GM10248 (cell line): ENCODE data around the gene KNDC1.

Experiments used
- CTCF ChIA-PET: fragments of 300-600 bp; sonication (Branson Sonifier 250); formaldehyde crosslinking; extraction: SDS; loops from one replicate; lab custom pipeline; 2021; ENCODE audit warnings: antibody characterized with exemption; lab: Yijun Ruan, JAX
- POLR2A ChIA-PET: fragments of 350-650 bp; sonication (Branson Sonifier 250); formaldehyde crosslinking; extraction: SDS; loops from one replicate; lab custom pipeline; 2020; ENCODE audit warnings: antibody characterized with exemption; lab: Yijun Ruan, JAX
- DNase-seq: peaks from one replicate; pipeline ENCODE4 v3.0.0; 2012; ENCODE audit errors: extremely low spot score
- CTCF ChIP-seq: IDR thresholded peaks from 2 replicates; pipeline ENCODE4 v1.5.1; 2012; ENCODE audit warnings: mild to moderate bottlenecking, low read depth; ENCODE audit errors: extremely low read depth, missing control alignments, control extremely low read depth

Gene KNDC1

GRCh38 chr10:133187906-133188681, 28.1 kb downstream of the KNDC1 start:
- no peak for TF ChIP-seq CTCF
- POLR2A ChIA-PET: interaction anchor here (0.6 kb wide), 1 partner anchor 429 kb away, joined by 3 read pairs; no protein-coding TSS in a partner anchor
- no peak for DNase-seq
- CTCF ChIA-PET: interaction anchor here (1.4 kb wide), 1 partner anchor 45 kb away, joined by 5 read pairs; no protein-coding TSS in a partner anchor

GRCh38 chr10:133189256-133189655, 29.2 kb downstream of the KNDC1 start:
- no peak for DNase-seq
- CTCF ChIA-PET: no interaction called here
- no peak for TF ChIP-seq CTCF
- POLR2A ChIA-PET: no interaction called here

GRCh38 chr10:133189726-133190125, 29.7 kb downstream of the KNDC1 start:
- ChIA-PET POLR2A (no interaction called here), CTCF (no interaction called here)
- no peak for TF ChIP-seq CTCF
- DNase-seq: no peak

GRCh38 chr10:133190225-133190624, 30.2 kb downstream of the KNDC1 start:
- ChIA-PET POLR2A (no interaction called here), CTCF (no interaction called here)
- TF ChIP-seq CTCF: no peak
- no peak for DNase-seq

GRCh38 chr10:133191651-133192050, 31.6 kb downstream of the KNDC1 start:
- no peak for TF ChIP-seq CTCF
- POLR2A ChIA-PET: no interaction called here
- CTCF ChIA-PET: no interaction called here
- DNase-seq: no peak

GRCh38 chr10:133194151-133194550, 34.1 kb downstream of the KNDC1 start:
- no peak for DNase-seq
- ChIA-PET CTCF (interaction anchor here (1.6 kb wide), 1 partner anchor 22 kb away, joined by 4 read pairs; no protein-coding TSS in a partner anchor), POLR2A (no interaction called here)
- no peak for TF ChIP-seq CTCF
